Esophagus (tissue), 2 donors: Measurements from ENCODE around the gene SMIM23. TPM values are rescaled to one million over a fixed set of nuclear protein-coding genes. Genes with fewer than 3 reads are reported as not detected.

Experiments
- polyA plus RNA-seq, 2 donors: library from polyadenylated mRNA; stranded (reverse); fragments of 200-250 nt; gene quantifications; one replicate each; pipeline ENCODE4 v1.2.3, GENCODE V29; 2013
- donor health status: healthy with polysubstance abuse.
- donor health status: Bipolar disorder and iron deficiency.

Gene SMIM23
- polyA plus RNA-seq, 2 donors: not detected

Other genes with a start within 250 kb of the SMIM23 start
- gene FBXW11, start 220.8 kb downstream of the SMIM23 start, polyA plus RNA-seq: 10 to 100 TPM in 1 of 2 donors, 1 to 10 TPM in 1; 8.9 to 17.4 TPM